Activated T-cell treated with anti-CD3 and anti-CD28 coated beads for 4 hours (primary cell): ENCODE results near the gene ANKRD6.

ENCODE experiments used
- DNase-seq: peaks from one replicate; pipeline ENCODE4 v3.0.0-alpha.2; 2020

ANKRD6 gene

DNA sequence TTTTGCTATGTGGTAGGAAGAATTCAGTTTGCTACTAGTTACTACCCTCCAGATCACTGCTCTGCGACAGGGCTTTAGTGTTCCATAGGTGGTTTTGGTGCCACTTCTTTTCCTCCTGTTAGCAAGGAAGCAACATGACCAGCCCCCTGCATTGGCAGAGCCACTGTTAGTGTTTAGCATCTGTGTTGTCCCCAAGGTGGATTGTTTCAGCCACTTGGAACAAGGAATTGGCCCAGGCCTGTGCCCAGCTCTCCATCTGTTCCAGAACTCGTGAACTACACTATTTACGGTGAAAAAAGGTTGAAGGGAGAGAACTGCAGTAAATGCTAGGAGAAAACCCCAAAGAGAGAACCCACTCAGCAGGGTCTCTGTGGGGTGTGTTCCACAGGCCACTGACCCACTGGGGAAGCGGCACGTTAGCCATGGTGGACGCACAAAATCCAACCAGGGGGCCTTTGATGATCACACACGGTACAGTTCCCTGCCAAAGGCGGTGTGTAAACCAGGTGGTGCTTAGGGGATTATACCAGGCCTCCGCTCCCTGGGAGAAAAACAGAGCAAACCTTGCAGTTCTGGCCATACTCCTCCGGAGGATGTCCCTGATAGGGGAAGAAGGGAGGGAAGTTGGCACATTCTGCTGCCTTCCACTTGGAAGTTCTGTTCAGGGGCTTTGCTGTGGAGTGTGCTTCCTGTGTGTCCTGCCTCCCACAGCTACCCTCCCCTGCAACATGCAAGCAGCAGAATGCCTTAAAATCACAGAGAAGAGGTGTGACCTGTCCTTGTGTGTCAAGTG, 133.3 kb downstream of the ANKRD6 start:
- no peak for DNase-seq

DNA sequence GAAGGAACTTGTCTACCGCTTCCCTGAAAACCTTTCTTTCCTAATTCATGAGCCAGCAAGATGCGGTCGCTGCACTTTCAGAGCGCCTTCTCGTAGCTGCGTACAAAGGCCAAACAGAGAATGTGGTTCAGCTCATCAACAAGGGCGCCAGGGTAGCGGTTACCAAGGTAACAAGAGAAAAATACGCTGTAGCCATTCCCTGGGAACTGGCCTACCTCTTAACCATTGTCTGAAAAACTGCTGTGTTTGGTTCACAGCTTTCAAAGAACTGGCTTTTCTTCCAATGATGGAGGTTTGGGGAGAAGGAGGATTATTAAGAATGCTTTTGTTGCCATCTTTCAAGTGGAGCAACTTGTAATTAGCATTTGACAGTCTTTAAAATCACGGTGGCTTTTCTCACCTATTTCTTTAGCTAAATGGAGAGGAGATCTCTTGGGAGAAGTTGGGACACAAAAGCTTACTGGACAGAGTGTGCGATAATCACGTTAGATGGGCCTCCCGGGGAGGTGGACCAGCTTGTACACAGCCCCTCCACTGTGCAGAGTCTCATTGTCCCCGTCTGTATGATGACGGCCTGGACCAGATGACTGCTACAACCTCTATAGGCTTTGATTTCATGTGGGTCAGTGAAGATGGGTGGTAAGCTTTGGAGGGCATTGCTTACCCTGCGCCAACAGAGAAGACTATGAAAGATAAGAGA, 134.1 kb downstream of the ANKRD6 start:
- DNase-seq, result no peak

GRCh38 chr6:89567630-89568390, 134.9 kb downstream of the ANKRD6 start:
- no peak for DNase-seq

DNA sequence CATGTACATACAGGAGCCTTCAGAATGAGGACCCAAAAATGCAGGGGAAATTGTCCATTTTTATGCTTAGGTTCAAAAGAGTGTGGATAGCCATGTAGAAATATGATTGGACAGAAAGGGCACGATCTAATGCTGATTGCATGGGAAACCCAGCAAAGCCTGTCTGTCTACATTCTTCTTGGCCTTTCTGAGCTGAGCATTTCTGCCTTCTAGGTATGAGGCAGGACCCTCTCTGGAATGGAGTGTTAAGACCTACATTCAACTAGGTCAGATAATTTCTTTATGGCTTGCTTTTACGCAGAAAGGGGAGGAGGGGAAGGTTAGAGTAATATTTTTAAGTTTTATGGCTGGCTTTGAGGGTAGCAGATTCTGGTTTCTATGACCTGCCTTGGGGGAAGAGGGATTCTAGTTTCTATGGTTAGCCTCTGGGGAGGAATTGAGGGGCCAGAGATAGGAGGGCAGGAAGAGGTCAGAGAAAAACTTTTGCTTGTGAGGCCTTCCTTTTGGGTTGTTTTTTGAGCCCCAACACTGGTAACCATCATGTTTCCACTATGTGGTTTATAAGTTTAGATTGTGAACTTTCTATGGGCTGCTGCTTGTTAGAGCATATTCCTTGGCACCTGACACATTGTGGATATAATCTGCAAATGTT, 142.1 kb downstream of the ANKRD6 start:
- DNase-seq, result no peak

DNA sequence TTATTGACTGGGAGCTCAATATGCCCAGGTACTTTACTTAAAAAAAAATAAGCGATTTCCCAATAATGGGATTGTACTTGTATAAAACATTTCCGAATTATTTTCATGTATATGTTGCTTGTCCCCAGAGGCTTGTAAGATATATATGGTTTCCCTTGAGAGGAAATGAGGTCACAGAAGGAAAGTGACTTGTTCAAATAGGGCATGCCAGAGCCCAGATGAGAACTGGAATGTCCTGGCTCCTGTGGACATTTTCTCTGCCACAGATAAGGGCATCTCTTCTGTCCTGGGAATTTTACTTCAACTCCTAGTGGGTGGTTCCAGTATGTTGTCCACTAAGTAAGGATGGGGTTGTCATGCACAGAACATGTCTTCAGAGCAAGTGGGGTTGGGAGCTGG, 142.6 kb downstream of the ANKRD6 start:
- no peak for DNase-seq

DNA sequence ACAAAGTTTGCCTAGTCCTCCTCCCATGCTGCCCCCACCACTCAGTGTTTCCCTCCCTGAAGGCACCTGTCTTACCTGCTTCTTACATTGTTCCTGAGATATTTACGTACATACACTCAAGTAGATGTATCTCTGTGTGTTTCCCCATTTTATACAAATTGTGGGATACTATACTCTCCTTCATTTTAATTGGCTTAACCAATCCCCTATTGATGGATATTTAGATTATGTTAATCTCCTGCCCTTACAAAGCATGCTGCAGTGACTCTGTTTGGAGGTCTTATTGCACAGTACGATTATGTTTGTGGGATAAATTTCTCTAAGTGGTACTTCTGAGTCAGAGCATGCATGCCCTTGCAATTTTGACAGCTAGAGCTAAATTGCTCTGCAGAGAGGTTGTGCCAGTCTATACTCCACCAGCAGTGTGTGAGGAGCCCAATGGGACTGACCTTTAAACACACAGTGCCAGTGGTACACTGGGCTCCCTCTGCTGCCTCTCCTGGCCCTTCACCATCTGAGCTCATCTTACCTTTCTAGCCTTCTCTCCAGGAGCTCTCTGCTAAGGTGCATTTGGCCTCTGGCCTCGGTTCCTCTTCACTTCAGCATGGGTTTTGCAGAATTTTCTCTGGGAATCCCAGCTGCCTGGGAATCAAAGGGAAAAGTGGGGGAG, 148.2 kb downstream of the ANKRD6 start:
- DNase-seq, result no peak

- DNase-seq, result no peak
Observed at GRCh38 chr6:89581689-89582088, 148.7 kb downstream of the ANKRD6 start.

- DNase-seq, result no peak
Observed at GRCh38 chr6:89582669-89583325, 149.8 kb downstream of the ANKRD6 start.

DNA sequence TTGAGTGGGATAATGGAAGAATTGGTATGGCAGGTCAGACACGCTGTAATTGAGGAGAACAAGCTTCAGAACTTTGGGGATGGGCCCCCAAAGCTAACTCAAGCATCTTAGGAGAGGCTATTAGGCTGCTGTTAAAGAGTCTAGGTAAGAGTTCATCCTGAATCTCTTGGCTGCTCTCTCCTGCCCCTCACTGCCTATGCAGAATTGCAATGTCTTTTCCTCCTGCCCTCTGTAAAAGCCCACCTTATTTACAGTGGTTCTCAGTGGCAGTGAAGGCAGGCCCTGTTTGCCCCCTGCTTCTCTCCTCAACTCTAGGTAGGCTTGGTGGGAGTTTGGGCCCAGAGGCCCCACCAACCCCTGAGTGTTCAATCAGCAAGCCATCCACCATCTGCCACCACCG, 150.6 kb downstream of the ANKRD6 start:
- DNase-seq, result no peak

DNA sequence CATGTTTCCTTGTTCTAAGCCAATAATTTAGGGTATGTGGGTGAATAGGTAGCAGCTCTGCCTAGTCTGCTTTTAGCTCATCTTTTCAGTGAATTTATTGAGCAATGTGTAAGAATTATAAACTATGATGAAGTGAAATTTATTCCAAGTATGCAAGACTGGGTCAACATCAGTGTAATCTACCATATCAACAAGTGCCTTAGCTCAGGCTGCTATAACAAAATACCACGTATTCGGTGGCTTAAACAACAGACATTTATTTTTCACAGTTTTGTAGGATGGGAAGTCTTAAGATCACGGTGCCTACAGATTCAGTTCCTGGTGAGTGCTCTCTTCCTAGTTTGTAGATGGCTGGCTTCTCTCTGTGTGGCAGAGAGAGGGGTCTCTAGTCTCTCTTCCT, 151.6 kb downstream of the ANKRD6 start:
- DNase-seq, result no peak

DNA sequence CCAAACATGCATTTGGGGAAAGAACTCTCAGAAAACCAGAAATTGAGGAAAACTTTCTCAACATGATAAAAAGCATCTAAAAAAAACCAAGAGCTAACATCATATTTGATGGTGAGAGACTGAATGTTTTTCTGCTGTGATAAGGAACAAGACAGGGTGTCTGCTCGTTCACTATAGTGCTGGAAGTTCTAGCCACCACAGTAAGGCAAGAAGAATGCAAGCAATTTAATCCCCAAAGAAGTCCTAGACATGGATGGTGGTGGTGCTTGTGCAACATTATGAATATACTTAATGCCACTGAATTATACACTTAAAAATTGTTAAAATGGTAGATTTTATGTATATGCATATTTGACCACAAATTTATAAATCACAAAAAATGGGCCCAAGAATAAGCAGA, 152.2 kb downstream of the ANKRD6 start:
- DNase-seq, result no peak

DNA sequence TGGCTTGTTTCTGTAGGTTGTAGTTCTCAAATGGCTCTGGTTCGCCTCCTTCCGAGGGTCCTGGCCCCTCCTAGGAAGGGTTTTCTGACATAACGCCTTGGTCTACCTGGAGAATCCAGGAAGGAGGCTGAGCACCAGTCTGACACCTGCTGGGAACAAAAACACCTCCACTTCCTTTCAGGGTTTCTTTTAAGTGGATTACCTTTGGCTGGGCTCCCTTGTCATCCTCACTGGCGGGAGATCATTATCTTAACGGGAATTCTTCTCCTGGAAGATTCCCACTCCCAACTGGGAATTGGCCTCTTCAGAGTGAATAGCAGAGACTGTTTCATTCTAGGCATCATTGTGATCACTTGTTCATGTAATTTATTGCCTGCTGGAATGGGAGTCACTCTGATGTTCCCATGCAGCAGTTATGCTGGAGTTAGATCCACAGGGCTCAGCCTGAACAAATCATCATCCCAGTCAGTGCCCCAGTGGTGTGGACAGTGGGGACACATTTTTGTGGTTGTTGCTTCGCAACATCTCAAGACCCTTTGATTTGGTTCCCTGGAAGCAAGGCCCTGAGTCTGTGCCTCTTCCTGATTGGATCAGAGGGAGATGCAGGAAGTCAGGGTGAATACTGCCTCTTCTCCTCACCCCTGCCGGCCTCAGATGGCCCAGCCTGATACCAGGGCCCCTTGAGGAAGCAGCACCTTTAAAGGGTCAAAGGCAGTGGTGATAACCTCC, 156.5 kb downstream of the ANKRD6 start:
- DNase-seq, result no peak

GRCh38 chr6:89590133-89590532, 157.2 kb downstream of the ANKRD6 start:
- no peak for DNase-seq

- no peak for DNase-seq
Observed at GRCh38 chr6:89591745-89592144, 158.8 kb downstream of the ANKRD6 start.

- no peak for DNase-seq
Observed at GRCh38 chr6:89596056-89596455, 163.1 kb downstream of the ANKRD6 start.

DNA sequence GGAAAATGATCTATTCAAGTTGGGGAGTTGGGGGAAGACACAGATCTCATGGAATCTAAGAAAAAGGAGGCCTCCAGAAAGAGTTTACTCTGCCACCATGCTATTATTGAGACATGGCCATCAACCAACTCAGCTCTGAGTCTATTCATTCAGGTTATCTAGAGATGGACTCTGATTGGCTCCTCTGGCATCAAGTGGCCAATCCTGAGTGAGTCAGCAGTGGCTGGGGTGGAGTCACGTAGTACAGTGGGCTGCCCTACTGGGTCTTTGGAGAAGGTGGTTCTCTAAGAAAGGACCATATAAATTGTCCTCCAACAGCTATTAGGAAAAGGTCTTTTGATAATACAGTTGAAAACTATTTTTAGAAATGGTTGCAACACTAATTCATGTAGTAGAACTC, 163.5 kb downstream of the ANKRD6 start:
- DNase-seq, result no peak

DNA sequence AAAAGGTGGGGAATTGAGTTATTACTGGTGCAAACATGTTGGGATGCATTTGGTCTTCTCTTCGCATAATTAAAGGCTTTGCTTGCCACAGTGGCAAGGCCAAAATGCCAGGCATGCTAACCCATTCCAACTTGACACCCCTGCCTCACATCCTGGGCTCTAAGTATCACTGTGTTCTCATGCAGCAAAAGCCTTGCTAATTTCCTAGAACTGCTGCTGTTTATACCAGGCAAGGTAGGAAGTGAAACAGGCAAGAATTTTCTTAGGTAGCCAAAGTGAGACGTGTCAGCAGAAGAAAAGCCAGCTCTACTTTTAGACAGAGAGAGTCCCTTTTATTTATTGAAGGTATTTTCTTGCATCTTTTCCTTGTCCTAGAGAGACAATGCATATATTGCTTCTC, 164.4 kb downstream of the ANKRD6 start:
- DNase-seq, result no peak

GRCh38 chr6:89597988-89598387, 165.0 kb downstream of the ANKRD6 start:
- no peak for DNase-seq

DNA sequence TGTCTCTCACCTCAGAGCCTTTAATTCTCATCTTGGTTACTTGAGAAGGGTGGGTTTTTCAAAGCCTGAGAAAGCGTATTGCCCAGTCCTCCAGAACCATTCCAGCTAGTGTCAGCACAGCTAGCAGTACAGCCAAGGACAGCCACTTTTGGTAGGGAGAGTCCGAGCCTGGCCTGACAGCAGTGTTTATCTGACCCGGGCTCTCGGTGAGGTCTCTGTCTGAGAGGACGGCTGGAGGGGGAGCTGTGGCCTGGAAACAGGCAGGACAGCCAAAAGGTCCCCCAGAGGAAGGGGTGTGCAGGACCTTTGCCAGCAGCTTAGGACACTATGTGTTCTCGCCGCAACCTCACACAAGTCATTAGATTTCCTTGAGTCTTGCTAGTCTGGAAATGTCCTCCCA, 166.8 kb downstream of the ANKRD6 start:
- no peak for DNase-seq

- no peak for DNase-seq
Observed at GRCh38 chr6:89602166-89602565, 169.2 kb downstream of the ANKRD6 start.

- DNase-seq, result no peak
Observed at GRCh38 chr6:89604653-89605052, 171.7 kb downstream of the ANKRD6 start.
